GM19023 (cell line): Measurements from ENCODE around the gene SMTNL2.
"Not testable (repeated sequence)": the region's sequence is repeated elsewhere in the genome, so short reads cannot be mapped to it uniquely, and the experiment has no call there.

Experiments
- ATAC-seq: cut with Tn5 transposase; IDR thresholded peaks from one replicate; pipeline ENCODE4 v1.9.1; 2021; ENCODE audit warnings: mild to moderate bottlenecking, moderate library complexity; ENCODE audit not compliant: unreplicated experiment

The SMTNL2 gene

DNA sequence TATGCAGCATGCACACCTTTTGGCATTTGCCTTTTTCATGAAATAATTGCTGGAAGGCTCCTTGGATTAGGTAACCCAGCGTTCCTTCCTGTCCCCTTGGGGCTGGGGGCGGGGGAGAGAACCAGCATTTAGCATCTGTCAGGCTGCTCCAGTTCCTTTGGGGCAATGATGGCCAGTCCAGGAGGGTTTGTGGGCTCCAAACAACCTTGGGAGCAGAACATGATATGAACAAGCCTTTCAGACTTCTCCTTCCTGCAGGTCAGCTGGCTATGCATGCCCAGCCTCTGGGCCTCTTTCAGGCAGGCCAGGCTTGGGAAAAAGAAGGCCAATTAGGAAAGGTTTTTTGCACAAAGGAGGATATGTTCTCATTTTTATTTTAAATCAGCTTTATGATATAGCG is 1.1 kb upstream of the SMTNL2 start:
- ATAC-seq, result no peak

DNA sequence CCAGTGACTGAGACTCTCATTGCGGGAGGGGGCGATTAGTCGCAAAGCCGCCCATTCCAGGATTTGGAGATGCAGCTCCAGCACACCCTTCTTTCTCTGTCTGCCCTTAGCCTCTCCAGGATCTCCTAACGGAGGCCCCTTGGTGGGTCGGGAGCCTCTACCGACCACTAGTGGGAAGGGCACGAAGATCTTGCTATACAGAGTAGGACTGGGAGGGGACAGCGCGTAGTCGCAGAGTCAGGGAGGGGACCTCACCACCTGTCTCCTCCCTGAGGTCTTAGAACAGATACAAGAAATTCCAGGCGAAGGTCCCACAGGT is 588 bp upstream of the SMTNL2 start:
- no peak for ATAC-seq

DNA sequence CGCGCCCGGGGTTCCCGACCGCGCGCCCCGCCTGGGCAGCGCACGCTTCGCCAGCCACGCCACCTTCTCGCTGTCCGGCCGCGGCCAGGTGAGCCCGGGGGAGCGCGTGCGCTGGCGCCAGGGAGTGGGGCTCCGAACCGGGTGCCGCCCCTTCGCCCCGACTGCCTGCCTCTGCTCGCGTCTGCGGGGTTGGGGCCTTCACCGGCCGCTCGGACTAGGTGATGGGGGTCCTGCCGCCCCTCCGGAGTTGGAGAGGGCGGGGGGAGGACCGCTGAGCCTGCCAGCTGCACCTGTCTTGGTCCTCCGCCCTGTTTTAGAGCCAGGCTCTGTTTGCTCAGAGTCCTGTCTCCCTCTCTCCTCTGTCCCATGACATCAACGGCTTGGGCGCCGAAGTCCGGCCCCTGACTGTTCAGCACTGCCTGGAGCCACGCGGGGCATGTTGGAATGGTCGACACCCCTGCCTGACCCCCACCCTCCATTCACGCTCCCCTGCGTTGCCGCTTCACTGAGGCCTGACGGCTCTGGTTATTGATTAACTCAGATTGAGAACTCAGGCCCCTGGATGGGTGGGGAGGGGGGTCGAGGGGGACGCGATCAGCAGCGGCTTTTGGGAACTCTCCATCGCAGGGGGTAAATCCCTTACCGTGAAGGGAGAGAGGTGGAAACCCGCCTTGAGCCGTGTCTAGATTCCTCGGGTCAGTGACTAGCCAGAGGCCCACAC is 748 bp downstream of the SMTNL2 start:
- no peak for ATAC-seq

DNA sequence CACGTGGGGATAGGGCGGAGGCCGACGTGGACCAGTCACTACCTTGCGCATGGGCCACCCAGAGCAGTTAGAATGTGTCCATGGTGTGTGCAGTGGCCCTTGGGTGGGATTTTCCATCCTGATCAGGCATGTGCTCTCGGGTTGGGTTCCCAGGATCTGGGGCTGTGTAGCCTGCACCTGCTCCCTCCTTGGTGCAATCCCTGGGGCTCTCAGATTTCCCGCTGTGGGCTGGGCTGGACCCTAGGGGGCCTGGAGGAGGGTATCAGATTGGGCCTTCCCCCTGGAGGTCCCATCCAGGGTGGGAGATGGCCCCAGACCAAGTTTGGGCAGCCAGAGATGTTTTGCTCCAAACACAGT is 1.3 kb downstream of the SMTNL2 start:
- no peak for ATAC-seq

DNA sequence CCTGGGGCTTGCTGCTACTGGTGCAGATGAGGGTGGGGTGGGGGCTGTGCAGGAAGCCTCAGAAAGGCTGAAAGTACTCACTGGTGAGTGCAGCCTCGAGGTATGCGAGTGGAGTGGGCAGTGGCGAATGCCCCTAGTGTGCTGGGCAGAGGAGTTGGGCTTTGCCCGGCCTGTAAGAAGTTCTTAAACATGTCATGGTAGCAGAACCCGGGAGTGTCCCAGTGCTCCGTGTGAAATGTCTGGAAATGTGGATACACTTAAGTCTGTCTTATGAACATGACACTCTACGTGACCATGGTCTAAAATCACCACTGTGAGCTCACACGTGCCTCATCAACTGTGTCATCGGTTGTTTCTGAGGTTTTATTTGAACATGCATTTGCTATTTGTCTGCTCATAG is 1.7 kb downstream of the SMTNL2 start:
- no peak for ATAC-seq

DNA sequence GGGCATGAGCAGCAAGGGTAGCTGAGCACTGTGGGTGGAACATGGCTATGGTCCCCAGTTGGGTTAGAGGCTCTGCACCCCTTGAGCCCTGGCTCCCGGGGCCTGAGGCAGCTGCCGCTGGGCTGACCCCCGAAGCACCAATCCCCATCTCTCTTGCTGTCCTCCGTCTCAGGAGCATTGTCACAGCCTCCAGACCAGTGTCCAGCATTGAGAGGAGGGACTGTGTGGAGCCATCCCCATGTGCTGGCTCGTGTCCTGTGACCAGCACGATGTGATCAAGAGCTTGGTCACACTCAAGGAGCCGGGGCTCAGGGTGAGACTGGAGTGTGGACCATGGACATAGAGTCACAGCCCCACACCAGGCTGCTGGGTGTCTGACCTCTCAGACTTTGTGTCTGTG is 2.9 kb downstream of the SMTNL2 start:
- ATAC-seq, result no peak

DNA sequence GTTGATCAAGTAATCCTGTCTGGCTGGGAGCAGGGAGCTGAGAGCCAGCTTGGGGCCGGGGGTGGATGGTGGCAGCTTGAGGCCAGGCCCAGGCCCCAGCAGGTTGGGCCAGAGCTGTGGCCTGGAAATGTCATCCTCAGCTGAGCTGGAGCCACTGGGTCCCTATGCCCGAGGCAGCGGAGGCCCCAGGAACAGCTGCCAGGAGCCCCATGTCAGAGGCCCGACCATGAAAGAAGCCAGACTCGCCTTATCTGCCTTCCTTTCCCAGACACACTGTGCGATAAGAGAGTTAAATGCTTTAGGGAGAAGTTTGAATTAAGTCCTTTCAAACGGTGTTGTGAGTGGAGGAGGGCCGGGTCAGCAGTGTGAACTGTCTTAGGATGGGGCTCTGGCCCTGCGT is 3.5 kb downstream of the SMTNL2 start:
- ATAC-seq, result no peak

DNA sequence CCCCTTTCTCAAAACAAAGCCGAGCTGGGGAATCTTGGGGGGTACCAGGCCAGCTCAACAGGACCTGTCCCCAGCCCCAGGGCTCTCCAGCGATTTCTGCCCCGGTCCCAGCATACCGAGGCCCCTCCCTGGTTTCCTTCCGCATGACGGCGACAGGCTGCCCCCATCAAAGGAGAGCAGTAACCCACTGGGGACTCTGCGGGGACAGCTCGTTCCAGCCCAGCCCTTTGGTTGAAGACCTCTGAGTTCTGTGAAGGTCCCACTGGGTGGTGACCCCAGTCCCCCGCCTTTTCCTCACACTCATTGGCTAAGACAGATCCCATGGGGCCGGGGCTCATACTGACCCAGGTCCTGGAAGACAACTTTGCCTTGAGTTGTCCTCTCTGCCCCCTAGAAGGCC is 4.1 kb downstream of the SMTNL2 start:
- no peak for ATAC-seq

DNA sequence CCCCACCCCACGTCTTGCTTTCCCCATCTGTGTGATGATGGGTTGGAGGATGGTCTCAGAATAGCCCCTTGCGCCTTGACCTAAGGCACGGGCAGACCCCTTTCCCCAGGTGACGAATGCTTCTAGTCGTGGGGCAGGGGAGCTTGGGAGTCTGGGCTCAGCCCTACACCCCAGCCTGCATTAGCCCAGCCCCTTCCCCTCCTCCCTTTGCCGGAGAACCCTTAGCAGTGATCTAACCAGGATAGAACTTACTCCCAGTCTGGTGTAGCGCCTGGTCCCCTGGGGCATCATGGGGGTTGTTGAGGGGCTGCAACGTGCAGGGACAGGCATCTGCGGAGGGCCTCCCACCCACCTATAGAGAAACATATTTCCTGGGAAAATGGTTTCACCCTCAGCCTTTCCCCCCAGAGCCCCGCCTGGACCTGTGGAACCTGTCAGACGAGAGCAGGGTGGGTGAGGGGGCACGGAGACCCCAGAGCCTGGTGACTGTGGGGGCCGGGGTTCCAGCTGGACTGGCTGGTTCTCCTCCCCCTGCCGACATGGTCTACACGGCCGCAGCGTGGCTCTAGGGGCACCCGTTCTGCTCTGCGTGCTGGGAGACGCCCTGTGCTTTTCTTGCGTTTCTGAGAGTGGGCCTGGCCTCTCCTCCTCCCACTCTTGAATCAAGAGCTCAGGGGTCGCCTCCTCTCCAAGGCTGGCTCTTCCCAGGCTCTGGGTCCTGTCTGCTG is 4.7 kb downstream of the SMTNL2 start:
- no peak for ATAC-seq

DNA sequence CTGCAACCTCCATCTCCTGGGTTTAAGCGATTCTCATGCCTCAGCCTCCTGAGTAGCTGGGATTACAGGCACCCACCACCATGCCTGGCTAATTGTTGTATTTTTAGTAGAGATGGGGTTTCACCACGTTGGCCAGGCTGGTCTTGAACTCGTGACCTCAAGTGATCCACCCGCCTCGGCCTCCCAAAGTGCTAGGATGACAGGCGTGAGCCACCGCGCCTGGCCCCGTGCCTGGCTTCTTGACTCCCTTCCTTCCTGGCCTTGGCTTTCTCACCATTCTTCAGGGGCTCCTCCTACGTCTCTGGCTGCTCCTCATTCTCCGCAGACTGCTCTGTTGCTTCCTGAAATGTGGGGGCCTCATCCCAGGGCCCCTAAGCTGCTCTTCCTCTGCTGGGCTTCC is 5.7 kb downstream of the SMTNL2 start:
- ATAC-seq, result not testable (repeated sequence)

DNA sequence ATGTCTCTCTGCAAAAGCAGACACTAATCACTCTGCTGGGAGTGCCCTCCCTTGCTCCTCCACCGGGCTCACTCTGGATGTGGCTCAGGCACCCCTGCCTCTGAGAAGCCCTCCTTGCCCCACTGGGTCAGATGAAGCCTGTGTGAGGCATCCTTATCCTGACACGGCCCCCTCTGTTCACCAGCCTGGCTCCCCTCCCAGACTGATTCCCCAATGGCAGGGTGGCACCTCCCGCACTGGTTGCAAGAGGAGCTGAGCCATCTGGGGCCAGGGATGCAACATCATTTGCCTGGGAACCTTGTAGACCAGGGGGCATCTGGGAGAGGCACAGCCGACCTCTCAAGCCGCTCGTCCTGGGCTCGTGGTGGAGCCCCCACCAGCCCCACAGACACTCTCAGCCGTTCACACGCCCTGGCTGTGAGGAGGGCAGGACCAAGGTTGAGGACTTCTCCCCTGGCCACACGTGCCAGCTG is 6.7 kb downstream of the SMTNL2 start:
- no peak for ATAC-seq

DNA sequence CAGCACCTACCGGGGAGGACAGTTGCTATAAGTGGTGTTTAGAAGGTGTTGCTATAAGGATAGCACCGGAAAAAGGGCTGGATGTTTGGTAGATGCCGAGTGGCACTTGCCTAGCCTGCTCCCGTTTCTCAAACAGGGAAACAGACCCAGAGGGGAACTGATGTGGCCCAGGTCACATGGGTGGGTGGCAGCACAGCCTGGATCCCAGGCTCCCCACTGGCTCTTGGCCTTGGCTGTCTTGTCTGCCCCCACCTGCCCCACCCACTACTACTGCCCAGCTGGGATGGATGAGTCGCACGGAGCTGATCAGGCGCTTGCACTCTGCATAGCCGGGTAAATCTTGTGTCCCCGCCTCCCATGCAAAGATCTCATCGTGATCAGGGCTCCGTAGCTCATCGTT is 7.2 kb downstream of the SMTNL2 start:
- no peak for ATAC-seq

DNA sequence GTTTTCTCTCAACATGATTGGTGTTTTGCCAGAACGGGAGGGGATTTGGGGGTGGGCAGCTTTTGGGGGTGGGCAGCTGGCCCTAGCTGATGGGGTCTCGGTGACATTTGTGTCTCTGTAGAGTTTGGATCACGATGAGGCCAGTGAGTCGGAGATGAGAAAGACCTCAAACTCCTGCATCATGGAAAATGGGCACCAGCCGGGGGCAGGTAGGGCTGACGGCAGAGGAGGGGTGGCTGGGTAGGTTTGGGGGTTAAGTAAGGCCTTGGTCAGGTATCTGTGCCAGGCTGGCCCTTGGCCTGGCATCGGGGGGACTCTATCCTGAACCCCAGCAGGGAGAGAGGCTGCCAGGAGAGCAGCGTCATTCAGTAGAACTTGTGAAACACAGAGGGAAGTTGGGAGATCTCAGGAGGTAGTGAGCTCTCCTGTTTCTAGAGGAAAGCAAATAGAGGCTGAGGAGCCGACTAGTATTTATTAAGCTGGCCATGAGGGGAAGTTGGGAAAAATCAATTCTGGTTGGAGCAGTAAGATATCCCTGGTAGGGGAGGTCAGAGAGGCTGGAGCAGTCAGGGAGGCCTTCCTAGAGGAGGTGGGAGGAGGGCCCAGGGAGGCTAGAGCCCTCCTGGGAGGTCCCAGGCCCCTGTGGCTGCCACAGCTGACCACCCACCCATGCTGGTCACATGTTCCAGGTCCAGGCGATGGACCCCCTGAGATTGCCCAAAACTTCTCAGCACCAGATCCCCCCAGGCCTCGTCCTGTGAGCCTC is 8.1 kb downstream of the SMTNL2 start:
- no peak for ATAC-seq

DNA sequence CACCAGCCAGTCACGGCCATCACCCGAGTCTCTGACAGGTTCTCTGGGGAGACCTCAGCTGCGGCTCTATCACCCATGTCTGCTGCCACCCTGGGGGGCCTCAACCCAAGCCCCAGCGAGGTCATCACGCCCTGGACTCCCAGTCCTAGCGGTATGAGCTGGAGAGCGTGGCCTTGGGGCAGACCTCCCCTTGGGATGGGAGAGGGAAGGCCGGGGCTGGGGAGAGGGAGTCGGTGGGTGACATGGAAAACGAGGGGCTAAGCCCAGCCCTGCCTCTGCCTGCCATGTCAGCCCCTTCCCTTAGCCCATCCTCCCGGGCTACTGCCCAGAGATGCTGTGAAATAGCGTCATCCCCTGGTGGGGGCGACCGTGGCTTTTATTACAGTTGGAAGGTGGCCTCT is 8.7 kb downstream of the SMTNL2 start:
- no peak for ATAC-seq

DNA sequence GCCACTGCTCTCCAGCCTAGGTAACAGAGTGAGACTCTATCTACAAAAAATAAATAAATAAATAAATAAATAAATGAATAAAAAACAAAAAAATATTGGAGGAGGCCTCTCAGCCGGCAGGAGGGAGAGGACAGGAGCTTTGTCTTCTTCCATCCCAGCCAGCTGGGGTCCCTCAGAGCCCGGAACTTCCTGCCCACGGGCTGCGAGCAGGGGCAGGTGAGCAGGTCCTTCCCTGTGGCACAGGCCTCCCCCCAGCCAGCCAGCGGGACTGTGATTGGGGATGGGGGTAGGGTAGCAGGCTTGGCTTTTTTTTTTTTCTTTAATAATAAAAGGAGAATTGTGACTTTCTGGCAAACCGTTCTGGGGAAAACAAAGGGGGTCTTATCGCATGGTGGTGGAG is 10.1 kb downstream of the SMTNL2 start:
- no peak for ATAC-seq

DNA sequence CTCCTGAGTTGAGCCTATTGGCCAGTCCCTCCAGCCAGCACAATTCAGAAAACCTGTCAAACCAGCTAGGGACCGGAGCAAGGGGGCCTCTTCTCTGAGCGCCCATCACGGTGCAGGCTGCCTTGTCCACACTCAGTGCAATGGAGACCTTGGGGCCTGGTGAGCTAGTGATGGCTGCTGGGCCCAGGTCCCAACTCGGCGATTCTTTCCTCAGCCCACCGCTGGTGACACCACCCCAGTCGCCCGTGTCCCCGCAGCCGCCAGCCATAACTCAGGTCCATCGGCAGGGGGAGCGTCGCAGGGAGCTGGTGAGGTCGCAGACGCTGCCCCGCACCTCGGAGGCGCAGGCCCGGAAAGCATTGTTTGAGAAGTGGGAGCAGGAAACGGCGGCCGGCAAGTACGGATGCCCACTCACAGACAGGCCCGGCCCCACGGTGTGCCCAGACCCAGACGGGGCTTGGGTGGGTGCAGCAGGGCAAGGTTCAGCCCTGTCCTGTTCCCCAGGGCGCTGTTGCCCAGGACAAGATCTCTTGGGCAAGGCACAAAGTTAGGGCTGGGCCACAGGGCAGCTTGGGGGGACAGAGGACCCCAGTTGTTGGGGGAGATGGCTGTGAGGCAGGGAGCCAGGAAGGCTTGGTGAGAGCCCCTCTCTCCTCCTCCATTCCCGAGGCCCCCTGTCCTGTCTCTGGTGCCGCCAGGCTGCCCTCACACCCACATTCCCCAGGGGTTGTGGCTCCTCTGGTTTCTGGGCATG is 10.8 kb downstream of the SMTNL2 start:
- ATAC-seq, result no peak

DNA sequence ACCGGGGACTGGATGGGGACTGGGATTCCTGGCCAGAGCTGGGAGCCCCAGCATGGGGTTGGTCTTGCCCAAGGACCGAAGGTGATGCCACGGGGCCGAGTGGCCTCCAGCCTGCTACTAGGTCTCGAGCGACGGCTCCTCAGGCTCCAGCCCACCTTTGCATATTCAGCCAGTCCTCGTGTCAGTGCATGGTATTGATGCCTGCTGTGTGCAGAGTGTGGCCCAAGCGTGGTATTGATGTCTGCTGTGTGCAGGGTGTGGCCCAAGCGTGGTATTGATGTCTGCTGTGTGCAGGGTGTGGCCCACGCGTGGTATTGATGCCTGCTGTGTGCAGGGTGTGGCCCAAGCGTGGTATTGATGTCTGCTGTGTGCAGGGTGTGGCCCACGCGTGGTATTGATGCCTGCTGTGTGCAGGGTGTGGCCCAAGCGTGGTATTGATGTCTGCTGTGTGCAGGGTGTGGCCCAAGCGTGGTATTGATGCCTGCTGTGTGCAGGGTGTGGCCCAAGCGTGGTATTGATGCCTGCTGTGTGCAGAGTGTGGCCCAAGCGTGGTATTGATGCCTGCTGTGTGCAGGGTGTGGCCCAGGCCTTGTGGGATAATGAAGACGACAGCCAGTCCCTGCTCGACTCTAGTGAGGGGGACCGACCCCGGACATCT is 11.5 kb downstream of the SMTNL2 start:
- not testable (repeated sequence) for ATAC-seq

DNA sequence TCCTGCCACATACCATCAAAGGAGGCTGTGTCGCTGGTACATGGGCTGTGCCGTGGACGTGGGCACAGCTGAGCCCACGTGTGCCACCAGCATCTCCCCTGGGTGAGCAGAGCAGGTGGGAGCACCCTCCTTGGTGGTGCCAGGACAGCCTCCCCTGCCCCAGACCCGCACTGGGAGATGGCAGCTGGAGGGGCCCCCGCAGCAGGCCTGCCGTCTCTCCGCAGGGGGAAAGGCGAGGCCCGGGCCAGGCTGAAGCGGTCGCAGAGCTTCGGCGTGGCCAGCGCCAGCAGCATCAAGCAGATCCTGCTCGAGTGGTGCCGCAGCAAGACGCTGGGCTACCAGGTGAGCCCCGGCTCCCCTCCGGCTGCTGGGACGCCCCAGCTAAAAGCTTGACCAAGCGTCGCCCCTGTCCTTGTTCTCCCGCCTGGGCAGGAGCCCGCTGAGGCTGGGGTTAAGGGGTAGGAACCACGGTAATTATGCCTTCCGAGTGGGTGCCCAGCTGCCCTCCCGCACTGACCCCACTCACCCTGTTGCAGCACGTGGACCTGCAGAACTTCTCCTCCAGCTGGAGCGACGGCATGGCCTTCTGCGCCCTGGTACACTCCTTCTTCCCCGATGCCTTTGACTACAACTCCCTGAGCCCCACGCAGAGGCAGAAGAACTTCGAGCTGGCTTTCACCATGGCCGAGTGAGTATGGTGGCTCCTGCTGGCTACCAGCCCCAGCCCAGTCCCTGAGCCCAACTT is 12.5 kb downstream of the SMTNL2 start:
- no peak for ATAC-seq

DNA sequence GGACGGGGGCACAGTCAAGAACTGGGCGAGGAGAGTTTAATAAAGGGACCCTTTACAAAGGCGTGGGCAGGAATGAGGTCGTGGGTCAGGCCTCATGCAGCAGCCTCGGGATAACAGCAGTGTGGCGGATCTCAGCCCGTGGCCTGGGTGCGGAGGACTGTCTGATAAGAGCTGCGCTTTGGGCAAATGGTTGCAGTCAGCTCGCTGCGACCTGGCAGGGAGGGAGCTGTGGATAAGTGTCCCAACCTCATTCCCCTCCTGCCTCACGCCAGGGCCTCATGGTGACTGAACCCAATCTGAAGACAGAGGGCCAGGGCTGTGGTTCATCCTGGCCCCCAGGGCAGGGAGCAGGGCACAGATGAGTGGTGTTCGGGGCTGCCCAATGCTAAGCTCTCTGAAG is 13.6 kb downstream of the SMTNL2 start:
- no peak for ATAC-seq
